ENCODE measurements around the gene MYH16. TPM values are rescaled to one million over a fixed set of nuclear protein-coding genes. Genes with fewer than 3 reads are reported as not detected.

The MYH16 gene
- total and polyA plus RNA-seq, 2 experiments from 2014 or later: not detected

DNA sequence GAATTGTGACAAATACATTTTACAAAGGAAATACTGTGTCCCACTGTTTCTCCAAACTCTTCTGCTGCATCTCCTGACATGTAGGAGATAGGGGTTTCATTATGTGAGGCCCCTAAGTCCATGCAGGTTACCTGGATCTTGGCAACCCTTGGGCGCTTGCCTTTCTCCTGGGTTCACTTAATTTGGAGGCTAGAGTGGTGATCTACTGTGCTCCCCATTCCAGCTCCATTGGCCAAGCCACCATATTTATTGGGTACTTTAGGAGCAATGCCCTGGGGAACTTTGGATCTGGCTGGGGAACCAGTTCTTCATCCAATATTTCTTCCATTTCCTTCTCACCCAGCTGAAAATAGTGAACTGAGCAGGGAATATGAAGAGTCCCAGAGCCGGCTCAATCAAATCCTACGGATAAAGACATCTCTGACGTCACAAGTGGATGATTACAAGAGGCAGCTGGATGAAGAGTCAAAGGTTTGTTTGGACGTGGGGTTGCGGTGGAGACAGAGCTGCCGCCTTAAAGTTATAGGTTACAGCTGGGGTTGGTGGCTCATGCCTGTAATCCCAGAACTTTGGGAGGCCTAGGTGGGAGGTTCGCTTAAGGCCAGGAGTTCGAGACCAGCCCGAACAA is 18.5 kb downstream of the MYH16 start (continued):
- TF ChIP-seq, protein P1, sequence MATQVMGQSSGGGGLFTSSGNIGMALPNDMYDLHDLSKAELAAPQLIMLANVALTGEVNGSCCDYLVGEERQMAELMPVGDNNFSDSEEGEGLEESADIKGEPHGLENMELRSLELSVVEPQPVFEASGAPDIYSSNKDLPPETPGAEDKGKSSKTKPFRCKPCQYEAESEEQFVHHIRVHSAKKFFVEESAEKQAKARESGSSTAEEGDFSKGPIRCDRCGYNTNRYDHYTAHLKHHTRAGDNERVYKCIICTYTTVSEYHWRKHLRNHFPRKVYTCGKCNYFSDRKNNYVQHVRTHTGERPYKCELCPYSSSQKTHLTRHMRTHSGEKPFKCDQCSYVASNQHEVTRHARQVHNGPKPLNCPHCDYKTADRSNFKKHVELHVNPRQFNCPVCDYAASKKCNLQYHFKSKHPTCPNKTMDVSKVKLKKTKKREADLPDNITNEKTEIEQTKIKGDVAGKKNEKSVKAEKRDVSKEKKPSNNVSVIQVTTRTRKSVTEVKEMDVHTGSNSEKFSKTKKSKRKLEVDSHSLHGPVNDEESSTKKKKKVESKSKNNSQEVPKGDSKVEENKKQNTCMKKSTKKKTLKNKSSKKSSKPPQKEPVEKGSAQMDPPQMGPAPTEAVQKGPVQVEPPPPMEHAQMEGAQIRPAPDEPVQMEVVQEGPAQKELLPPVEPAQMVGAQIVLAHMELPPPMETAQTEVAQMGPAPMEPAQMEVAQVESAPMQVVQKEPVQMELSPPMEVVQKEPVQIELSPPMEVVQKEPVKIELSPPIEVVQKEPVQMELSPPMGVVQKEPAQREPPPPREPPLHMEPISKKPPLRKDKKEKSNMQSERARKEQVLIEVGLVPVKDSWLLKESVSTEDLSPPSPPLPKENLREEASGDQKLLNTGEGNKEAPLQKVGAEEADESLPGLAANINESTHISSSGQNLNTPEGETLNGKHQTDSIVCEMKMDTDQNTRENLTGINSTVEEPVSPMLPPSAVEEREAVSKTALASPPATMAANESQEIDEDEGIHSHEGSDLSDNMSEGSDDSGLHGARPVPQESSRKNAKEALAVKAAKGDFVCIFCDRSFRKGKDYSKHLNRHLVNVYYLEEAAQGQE (IDR thresholded peaks at IDR 0.05; ENCODE audit: unreplicated experiment): no peak
- no peak for TF ChIP-seq ZNF114 (CRISPR knock-in tag; IDR thresholded peaks at IDR 0.05)
- no peak for TF ChIP-seq POLR2AphosphoS5 (IDR thresholded peaks at IDR 0.05; ENCODE audit: low read depth)
- TF ChIP-seq JUNB (IDR thresholded peaks at IDR 0.05; ENCODE audit: unreplicated experiment): no peak
- no peak for TF ChIP-seq STAT1 (IDR thresholded peaks at IDR 0.05; ENCODE audit: unreplicated experiment)
- TF ChIP-seq ZNF331 (CRISPR knock-in tag; IDR thresholded peaks at IDR 0.05; ENCODE audit: low read depth): no peak
- TF ChIP-seq EZH2phosphoT487 (IDR thresholded peaks at IDR 0.05; ENCODE audit: unreplicated experiment): no peak
- TF ChIP-seq NANOG (IDR thresholded peaks at IDR 0.05; ENCODE audit: borderline replicate concordance): no peak
- TF ChIP-seq EZH2 (IDR thresholded peaks at IDR 0.05; ENCODE audit: low read depth, unreplicated experiment): no peak

DNA sequence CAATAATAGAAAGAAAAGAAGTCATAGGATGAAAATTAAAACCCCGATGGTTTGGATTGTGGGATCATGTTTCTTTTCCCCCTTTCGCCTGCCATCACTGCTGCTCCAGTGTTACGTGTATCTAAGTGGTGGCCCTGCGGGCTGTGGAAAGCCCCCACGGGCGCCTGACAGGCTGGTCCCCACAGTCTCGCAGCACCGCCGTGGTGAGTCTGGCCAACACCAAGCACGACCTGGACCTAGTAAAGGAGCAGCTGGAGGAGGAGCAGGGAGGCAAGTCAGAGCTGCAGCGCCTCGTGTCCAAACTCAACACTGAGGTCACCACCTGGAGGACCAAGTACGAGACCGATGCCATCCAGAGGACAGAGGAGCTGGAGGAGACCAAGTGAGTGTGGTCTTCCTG is 19.5 kb downstream of the MYH16 start:
- Mint-ChIP-seq H3K36me3 (ENCODE audit: low read depth) (no peaks in the 10 kb centered on the region), H3K4me1 (peaks cover 6% of the 10 kb centered on the region; the same call in 2 of the 3 replicates), H3K27ac (no peak overlapping the region)
- TF ChIP-seq ZNF331 (CRISPR knock-in tag; IDR thresholded peaks at IDR 0.05; ENCODE audit: low read depth) (no peak), NANOG (IDR thresholded peaks at IDR 0.05; ENCODE audit: borderline replicate concordance) (no peak), ZNF114 (CRISPR knock-in tag; IDR thresholded peaks at IDR 0.05) (no peak), EZH2phosphoT487 (IDR thresholded peaks at IDR 0.05; ENCODE audit: unreplicated experiment) (no peak), POLR2AphosphoS5 (IDR thresholded peaks at IDR 0.05; ENCODE audit: low read depth) (no peak)
- TF ChIP-seq, protein P1 (IDR thresholded peaks at IDR 0.05; ENCODE audit: unreplicated experiment): no peak
- TF ChIP-seq, protein P2, sequence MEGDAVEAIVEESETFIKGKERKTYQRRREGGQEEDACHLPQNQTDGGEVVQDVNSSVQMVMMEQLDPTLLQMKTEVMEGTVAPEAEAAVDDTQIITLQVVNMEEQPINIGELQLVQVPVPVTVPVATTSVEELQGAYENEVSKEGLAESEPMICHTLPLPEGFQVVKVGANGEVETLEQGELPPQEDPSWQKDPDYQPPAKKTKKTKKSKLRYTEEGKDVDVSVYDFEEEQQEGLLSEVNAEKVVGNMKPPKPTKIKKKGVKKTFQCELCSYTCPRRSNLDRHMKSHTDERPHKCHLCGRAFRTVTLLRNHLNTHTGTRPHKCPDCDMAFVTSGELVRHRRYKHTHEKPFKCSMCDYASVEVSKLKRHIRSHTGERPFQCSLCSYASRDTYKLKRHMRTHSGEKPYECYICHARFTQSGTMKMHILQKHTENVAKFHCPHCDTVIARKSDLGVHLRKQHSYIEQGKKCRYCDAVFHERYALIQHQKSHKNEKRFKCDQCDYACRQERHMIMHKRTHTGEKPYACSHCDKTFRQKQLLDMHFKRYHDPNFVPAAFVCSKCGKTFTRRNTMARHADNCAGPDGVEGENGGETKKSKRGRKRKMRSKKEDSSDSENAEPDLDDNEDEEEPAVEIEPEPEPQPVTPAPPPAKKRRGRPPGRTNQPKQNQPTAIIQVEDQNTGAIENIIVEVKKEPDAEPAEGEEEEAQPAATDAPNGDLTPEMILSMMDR (conservative IDR thresholded peaks at IDR 0.05; ENCODE audit: low read depth in 2 of 2): no peak

More for the DNA sequence above, 19.5 kb downstream of the MYH16 start:
- no peaks in the 10 kb centered on the region for H3K27me3 Mint-ChIP-seq (ENCODE audit: insufficient read depth, low read depth, poor library complexity)
- no peak overlapping the region for H3K4me3 Mint-ChIP-seq
- Histone ChIP-seq H3K4me2 (no peak overlapping the region), H3F3A (replicated peaks; ENCODE audit: low read depth) (no peaks in the 10 kb centered on the region), H3K27ac (ENCODE audit: low read depth) (no peak overlapping the region), H3K27me3 (ENCODE audit: insufficient read depth) (no peaks in the 10 kb centered on the region), H3K4me3 (no peak overlapping the region), H3K79me2 (replicated peaks; ENCODE audit: insufficient read depth) (no peaks in the 10 kb centered on the region), H3K4me1 (ENCODE audit: insufficient read depth) (no peaks in the 10 kb centered on the region), H3K9me2 (ENCODE audit: insufficient read depth) (no peaks in the 10 kb centered on the region), H2AFZ (no peak overlapping the region), H3K36me3 (ENCODE audit: insufficient read depth) (no peaks in the 10 kb centered on the region), H4K20me1 (replicated peaks; ENCODE audit: insufficient read depth) (no peaks in the 10 kb centered on the region)
- no peaks in the 10 kb centered on the region; the same call in 2 of the 3 replicates for H3K9me3 Mint-ChIP-seq
- ATAC-seq: no peak
- no peak for DNase-seq (ENCODE audit: low spot score)
